ENCODE measurements around the gene SLC12A2. TPM values are rescaled to one million over a fixed set of nuclear protein-coding genes. Genes with fewer than 3 reads are reported as not detected.

Gene SLC12A2
- total RNA-seq, 1 donor from 2014 or later = 77.8 TPM

- no peaks in the 10 kb centered on the region for H3K9me3 Mint-ChIP-seq
- DNase-seq (ENCODE audit: extremely low spot score, unreplicated experiment) = no peak
- no peak overlapping the region for H3K27ac Mint-ChIP-seq
- peaks cover 6% of the 10 kb centered on the region for H3K36me3 Mint-ChIP-seq
- no peak for TF ChIP-seq CTCF (conservative IDR thresholded peaks at IDR 0.05)
- H3K4me1 Mint-ChIP-seq (ENCODE audit: unreplicated experiment) = peaks cover under 1% of the 10 kb centered on the region
- no peaks in the 10 kb centered on the region for H3K27me3 Mint-ChIP-seq
- no peak overlapping the region for H3K4me3 Mint-ChIP-seq
Measured at GRCh38 chr5:128074953-128075352, 8.6 kb upstream of the SLC12A2 start.

- no peak for DNase-seq (ENCODE audit: extremely low spot score, unreplicated experiment)
- Mint-ChIP-seq H3K4me1 (ENCODE audit: unreplicated experiment) (peaks cover 23% of the 10 kb centered on the region), H3K36me3 (peaks cover 10% of the 10 kb centered on the region), H3K9me3 (no peaks in the 10 kb centered on the region), H3K27me3 (no peaks in the 10 kb centered on the region), H3K27ac (no peak overlapping the region), H3K4me3 (no peak overlapping the region)
- TF ChIP-seq CTCF (conservative IDR thresholded peaks at IDR 0.05) = no peak
Measured at GRCh38 chr5:128077526-128077925, 6.0 kb upstream of the SLC12A2 start.

- H3K9me3 Mint-ChIP-seq = no peaks in the 10 kb centered on the region
- peaks cover 4% of the 10 kb centered on the region for H3K36me3 Mint-ChIP-seq
- peak overlapping the region; percentile 91 for H3K4me3 Mint-ChIP-seq
- no peak for DNase-seq (ENCODE audit: extremely low spot score, unreplicated experiment)
- H3K27me3 Mint-ChIP-seq = no peaks in the 10 kb centered on the region
- peaks cover 29% of the 10 kb centered on the region for H3K4me1 Mint-ChIP-seq (ENCODE audit: unreplicated experiment)
- peak overlapping the region; percentile 70 for H3K27ac Mint-ChIP-seq
- TF ChIP-seq CTCF (conservative IDR thresholded peaks at IDR 0.05) = peak; percentile 61
Measured at GRCh38 chr5:128081111-128081851, 2.3 kb upstream of the SLC12A2 start.

- H3K4me3 Mint-ChIP-seq = peak overlapping the region; percentile 91
- TF ChIP-seq CTCF (conservative IDR thresholded peaks at IDR 0.05) = no peak
- H3K9me3 Mint-ChIP-seq = no peaks in the 10 kb centered on the region
- peaks cover 37% of the 10 kb centered on the region for H3K4me1 Mint-ChIP-seq (ENCODE audit: unreplicated experiment)
- H3K36me3 Mint-ChIP-seq = peaks cover 10% of the 10 kb centered on the region
- peak overlapping the region; percentile 70 for H3K27ac Mint-ChIP-seq
- peak; percentile 93 for DNase-seq (ENCODE audit: extremely low spot score, unreplicated experiment)
- no peaks in the 10 kb centered on the region for H3K27me3 Mint-ChIP-seq
Measured at GRCh38 chr5:128082551-128083032, 974 bp upstream of the SLC12A2 start.

- peak; percentile 82 for DNase-seq (ENCODE audit: extremely low spot score, unreplicated experiment)
- Mint-ChIP-seq H3K4me3 (no peak overlapping the region), H3K9me3 (no peaks in the 10 kb centered on the region), H3K4me1 (ENCODE audit: unreplicated experiment) (peaks cover 43% of the 10 kb centered on the region), H3K27ac (no peak overlapping the region), H3K36me3 (peaks cover 16% of the 10 kb centered on the region), H3K27me3 (no peaks in the 10 kb centered on the region)
- TF ChIP-seq CTCF (conservative IDR thresholded peaks at IDR 0.05) = peak; percentile 48
Measured at GRCh38 chr5:128083811-128084227, 253 bp downstream of the SLC12A2 start.
